Calu3 (cell line): ENCODE results near the gene POU2F2. TPM values are rescaled to one million over a fixed set of nuclear protein-coding genes. Genes with fewer than 3 reads are reported as not detected.

Source experiments
- BruUV-seq: library from RNA; stranded (reverse); fragments of 400-500 nt; replicated peaks from 2 replicates; lab custom pipeline; 2021; lab: Mats Ljungman, UMichigan
- CTCF ChIA-PET: fragments of 300-600 bp; sonication (Branson Sonifier 250); formaldehyde crosslinking; loops from one replicate; lab custom pipeline; 2022; ENCODE audit warnings: antibody characterized with exemption; lab: Charles Lee
- DNase-seq: peaks from one replicate; pipeline ENCODE4 v3.0.0; 2022
- H3K27ac Mint-ChIP-seq: one replicate; pipeline ENCODE4 v1.8.0; 2022; ENCODE audit warnings: mixed read lengths; ENCODE audit not compliant: unreplicated experiment
- H3K27me3 Mint-ChIP-seq: one replicate; pipeline ENCODE4 v1.8.0; 2022; ENCODE audit warnings: mixed read lengths; ENCODE audit not compliant: unreplicated experiment
- H3K36me3 Mint-ChIP-seq: one replicate; pipeline ENCODE4 v1.8.0; 2022; ENCODE audit warnings: mild to moderate bottlenecking, moderate library complexity, mixed read lengths; ENCODE audit not compliant: insufficient read depth, unreplicated experiment
- H3K4me1 Mint-ChIP-seq: one replicate; pipeline ENCODE4 v1.8.0; 2022; ENCODE audit warnings: mild to moderate bottlenecking, low read depth, mixed read lengths; ENCODE audit not compliant: unreplicated experiment
- H3K4me3 Mint-ChIP-seq: one replicate; pipeline ENCODE4 v1.8.0; 2022; ENCODE audit warnings: mild to moderate bottlenecking, low read depth, moderate library complexity, mixed read lengths; ENCODE audit not compliant: unreplicated experiment
- H3K9me3 Mint-ChIP-seq: one replicate; pipeline ENCODE4 v1.8.0; 2022; ENCODE audit warnings: low read depth, mixed read lengths; ENCODE audit not compliant: unreplicated experiment
- intact Hi-C: fragments of 100-400 bp; cut with micrococcal nuclease; formaldehyde crosslinking; loops from one replicate; pipeline ENCODE4 v1.10.0; 2022; ENCODE audit not compliant: unreplicated experiment
- total RNA-seq: library from RNA; stranded (reverse); gene quantifications from 2 replicates; pipeline ENCODE4 v1.2.3, GENCODE V29; 2022
- TF ChIP-seq, protein P1 (sequence below): fragments of 200-600 bp; IDR thresholded peaks from one replicate; pipeline ENCODE4 v1.8.0; 2022; ENCODE audit warnings: antibody characterized with exemption; ENCODE audit not compliant: unreplicated experiment

The POU2F2 gene
- total RNA-seq, 1 experiment from 2014 or later: 4.6 TPM

DNA sequence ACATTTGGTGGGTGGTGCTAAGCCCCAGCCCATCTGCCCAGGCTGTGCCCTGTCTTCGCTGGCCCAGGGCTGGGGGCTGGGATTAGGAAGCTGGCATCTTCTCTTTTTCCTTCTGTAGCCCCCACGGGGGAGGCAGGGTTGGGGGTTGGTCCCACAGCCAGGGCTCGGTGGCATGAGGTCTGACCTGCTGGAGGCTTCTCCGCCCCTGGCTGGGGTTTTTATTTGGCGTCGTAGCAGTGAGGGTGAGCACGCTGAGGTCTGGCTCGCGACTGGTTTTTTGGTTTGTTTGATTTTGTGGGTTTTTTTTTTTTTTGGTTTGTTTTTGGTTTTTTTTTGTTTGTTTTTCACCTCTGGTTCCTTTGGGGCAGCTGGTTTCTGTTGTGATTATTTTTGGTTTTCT lies 41.6 kb downstream of the POU2F2 start:
- no peak overlapping the region for H3K27ac Mint-ChIP-seq
- intact Hi-C loops: loop anchor here (10.0 kb wide), 1 partner anchor 96 kb away; the partner anchor contains the start of gene ATP1A3
- no peaks in the 10 kb centered on the region for H3K9me3 Mint-ChIP-seq
- peaks cover 5% of the 10 kb centered on the region for H3K36me3 Mint-ChIP-seq
- CTCF ChIA-PET: no interaction called here
- H3K4me1 Mint-ChIP-seq: peaks cover 10% of the 10 kb centered on the region
- no peaks in the 10 kb centered on the region for H3K27me3 Mint-ChIP-seq
- TF ChIP-seq, protein P1, sequence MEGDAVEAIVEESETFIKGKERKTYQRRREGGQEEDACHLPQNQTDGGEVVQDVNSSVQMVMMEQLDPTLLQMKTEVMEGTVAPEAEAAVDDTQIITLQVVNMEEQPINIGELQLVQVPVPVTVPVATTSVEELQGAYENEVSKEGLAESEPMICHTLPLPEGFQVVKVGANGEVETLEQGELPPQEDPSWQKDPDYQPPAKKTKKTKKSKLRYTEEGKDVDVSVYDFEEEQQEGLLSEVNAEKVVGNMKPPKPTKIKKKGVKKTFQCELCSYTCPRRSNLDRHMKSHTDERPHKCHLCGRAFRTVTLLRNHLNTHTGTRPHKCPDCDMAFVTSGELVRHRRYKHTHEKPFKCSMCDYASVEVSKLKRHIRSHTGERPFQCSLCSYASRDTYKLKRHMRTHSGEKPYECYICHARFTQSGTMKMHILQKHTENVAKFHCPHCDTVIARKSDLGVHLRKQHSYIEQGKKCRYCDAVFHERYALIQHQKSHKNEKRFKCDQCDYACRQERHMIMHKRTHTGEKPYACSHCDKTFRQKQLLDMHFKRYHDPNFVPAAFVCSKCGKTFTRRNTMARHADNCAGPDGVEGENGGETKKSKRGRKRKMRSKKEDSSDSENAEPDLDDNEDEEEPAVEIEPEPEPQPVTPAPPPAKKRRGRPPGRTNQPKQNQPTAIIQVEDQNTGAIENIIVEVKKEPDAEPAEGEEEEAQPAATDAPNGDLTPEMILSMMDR: no peak
- H3K4me3 Mint-ChIP-seq: no peak overlapping the region
- DNase-seq: no peak
- BruUV-seq: no TSS peak

DNA sequence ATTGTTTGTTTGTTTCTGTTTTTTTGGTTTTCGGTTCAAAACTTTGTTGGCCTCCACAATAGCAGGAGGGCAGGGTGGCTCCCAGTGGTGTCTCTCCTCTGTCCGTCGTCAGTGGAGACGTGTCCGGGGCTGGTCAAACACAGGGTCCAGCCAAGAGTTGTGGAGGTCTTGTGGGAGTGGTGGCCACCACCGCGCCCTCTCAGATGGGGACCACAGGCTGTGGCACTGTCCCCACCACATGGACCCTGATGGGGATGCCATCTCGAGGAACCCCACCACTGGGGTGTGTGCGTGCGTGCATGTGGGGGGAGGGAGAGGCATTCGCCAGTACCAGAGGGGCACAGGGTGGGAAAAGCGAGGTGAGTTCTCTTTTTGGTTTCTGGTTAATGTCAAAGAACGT lies 42.5 kb downstream of the POU2F2 start:
- peaks cover 10% of the 10 kb centered on the region for H3K4me1 Mint-ChIP-seq
- intact Hi-C loops: loop anchor here (10.0 kb wide), 1 partner anchor 95 kb away; the partner anchor contains the start of gene ATP1A3
- CTCF ChIA-PET: no interaction called here
- H3K9me3 Mint-ChIP-seq: no peaks in the 10 kb centered on the region
- H3K27ac Mint-ChIP-seq: no peak overlapping the region
- peaks cover 12% of the 10 kb centered on the region for H3K36me3 Mint-ChIP-seq
- no peaks in the 10 kb centered on the region for H3K27me3 Mint-ChIP-seq
- no peak for DNase-seq
- H3K4me3 Mint-ChIP-seq: no peak overlapping the region
- no TSS peak for BruUV-seq
- TF ChIP-seq, protein P1: no peak

DNA sequence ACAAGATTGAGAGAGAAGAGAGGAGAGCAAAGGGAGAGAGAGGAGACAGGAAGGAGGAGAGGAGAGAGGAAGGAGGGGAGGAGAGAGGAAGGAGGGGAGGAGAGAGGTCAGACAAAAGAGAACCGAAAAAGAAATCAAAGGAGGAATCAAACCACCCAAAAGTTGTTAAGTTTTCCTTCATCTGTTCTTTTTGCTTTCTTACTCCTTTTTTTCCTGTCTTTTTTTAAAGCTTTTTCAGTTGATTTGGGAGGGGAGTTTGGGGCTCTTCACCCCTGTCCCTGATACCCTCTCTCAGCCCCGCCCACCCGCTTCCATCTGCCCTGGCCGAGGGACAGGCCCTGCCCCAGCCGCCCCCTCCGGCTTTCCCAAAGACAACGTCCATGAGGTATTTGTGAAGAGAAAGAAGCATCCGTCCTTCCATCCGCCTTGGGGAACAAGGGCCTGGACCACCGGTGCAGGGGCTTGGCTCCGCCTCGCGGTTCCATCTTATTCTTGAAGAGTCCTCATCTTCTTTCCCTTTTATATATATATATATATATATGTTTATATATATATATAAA lies 43.0 kb downstream of the POU2F2 start:
- peaks cover 10% of the 10 kb centered on the region for H3K4me1 Mint-ChIP-seq
- peaks cover 14% of the 10 kb centered on the region for H3K36me3 Mint-ChIP-seq
- H3K9me3 Mint-ChIP-seq: no peaks in the 10 kb centered on the region
- intact Hi-C loops: no loop called here
- no TSS peak for BruUV-seq
- CTCF ChIA-PET: no interaction called here
- H3K27me3 Mint-ChIP-seq: no peaks in the 10 kb centered on the region
- no peak for DNase-seq
- H3K4me3 Mint-ChIP-seq: no peak overlapping the region
- no peak overlapping the region for H3K27ac Mint-ChIP-seq
- TF ChIP-seq, protein P1: no peak

DNA sequence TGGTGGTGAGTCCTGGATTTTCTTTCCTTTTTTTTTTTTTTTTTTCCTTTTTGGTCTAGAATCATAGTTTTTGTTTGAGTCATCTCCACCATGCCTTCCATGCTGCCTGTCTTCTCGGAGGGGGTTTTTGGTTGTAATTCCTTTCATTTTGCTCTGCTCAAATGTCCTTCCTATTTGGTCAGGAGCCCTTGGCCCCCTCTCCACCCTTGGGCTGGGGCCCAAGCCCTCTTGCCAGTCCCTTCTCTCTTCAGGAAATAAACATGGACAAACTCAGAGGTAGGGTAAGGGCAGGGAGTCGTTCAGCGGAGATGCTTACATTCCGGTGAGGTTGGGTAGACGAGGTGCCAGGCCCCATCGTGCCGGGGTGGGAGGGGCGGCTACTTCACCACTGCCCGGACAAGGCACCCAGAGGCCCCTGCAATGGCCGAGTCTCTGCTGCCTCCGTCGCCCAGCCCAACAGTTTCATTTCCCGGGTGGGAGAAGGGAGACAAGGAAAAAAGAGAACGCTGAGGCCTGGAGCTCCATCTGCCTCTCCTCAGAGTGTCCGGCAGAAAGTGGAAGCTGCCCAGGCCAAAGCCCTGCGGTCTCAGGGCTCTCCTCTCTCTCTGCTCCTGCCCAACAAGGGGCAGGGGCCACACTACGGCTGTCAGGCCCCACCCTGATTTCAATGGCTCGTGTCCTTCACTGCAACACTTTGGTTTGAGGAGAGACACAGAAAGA lies 43.6 kb downstream of the POU2F2 start:
- peaks cover 14% of the 10 kb centered on the region for H3K36me3 Mint-ChIP-seq
- no peaks in the 10 kb centered on the region for H3K9me3 Mint-ChIP-seq
- peaks cover 10% of the 10 kb centered on the region for H3K4me1 Mint-ChIP-seq
- intact Hi-C loops: no loop called here
- no peak for DNase-seq
- no peak overlapping the region for H3K27ac Mint-ChIP-seq
- no TSS peak for BruUV-seq
- no peak overlapping the region for H3K4me3 Mint-ChIP-seq
- TF ChIP-seq, protein P1: no peak
- CTCF ChIA-PET: no interaction called here
- no peaks in the 10 kb centered on the region for H3K27me3 Mint-ChIP-seq
